MCF 10A (cell line): ENCODE results near the gene BMPER. TPM values are rescaled to one million over a fixed set of nuclear protein-coding genes. Genes with fewer than 3 reads are reported as not detected.

ENCODE experiments used
- BruUV-seq: library from RNA; stranded (reverse); fragments of 400-500 nt; replicated peaks from 2 replicates; lab custom pipeline; 2021; lab: Mats Ljungman, UMichigan
- CTCF ChIA-PET: fragments of 300-600 bp; sonication (Branson Sonifier 250); formaldehyde crosslinking; extraction: SDS; loops from one replicate; lab custom pipeline; 2021; ENCODE audit warnings: antibody characterized with exemption, inconsistent platforms; lab: Yijun Ruan, JAX
- POLR2A ChIA-PET: fragments of 300-600, 350-650 bp; sonication (Branson Sonifier 250); formaldehyde crosslinking; extraction: SDS; loops from one replicate; lab custom pipeline; 2020; ENCODE audit warnings: antibody characterized with exemption, inconsistent platforms; lab: Yijun Ruan, JAX
- DNase-seq: peaks from one replicate; pipeline ENCODE4 v3.0.0-alpha.2; 2018; ENCODE audit not compliant: unreplicated experiment
- H3K27ac Mint-ChIP-seq: one replicate; pipeline ENCODE4 v1.8.0; 2022; ENCODE audit warnings: mild to moderate bottlenecking, low read depth, mixed read lengths; ENCODE audit not compliant: unreplicated experiment
- H3K27me3 Mint-ChIP-seq: one replicate; pipeline ENCODE4 v1.8.0; 2022; ENCODE audit warnings: mixed read lengths; ENCODE audit not compliant: insufficient read depth, unreplicated experiment
- H3K36me3 Mint-ChIP-seq: one replicate; pipeline ENCODE4 v1.8.0; 2022; ENCODE audit warnings: mild to moderate bottlenecking, moderate library complexity, mixed read lengths; ENCODE audit not compliant: insufficient read depth, unreplicated experiment
- H3K4me1 Mint-ChIP-seq: one replicate; pipeline ENCODE4 v1.8.0; 2022; ENCODE audit warnings: mixed read lengths; ENCODE audit not compliant: insufficient read depth, unreplicated experiment
- H3K4me3 Mint-ChIP-seq: one replicate; pipeline ENCODE4 v1.8.0; 2022; ENCODE audit warnings: mild to moderate bottlenecking, moderate library complexity, mixed read lengths; ENCODE audit not compliant: unreplicated experiment
- H3K9me3 Mint-ChIP-seq: one replicate; pipeline ENCODE4 v1.8.0; 2022; ENCODE audit warnings: mixed read lengths; ENCODE audit not compliant: unreplicated experiment
- intact Hi-C: fragments of 100-400 bp; cut with micrococcal nuclease; formaldehyde crosslinking; loops from 2 replicates; pipeline ENCODE4 v1.14.1; 2022
- total RNA-seq: library from RNA; stranded (reverse); gene quantifications from 2 replicates; pipeline ENCODE4 v1.2.3, GENCODE V29; 2022
- TF ChIP-seq, protein P1 (sequence below): fragments of 200-600 bp; IDR thresholded peaks from one replicate; pipeline ENCODE4 v1.8.0; 2022; ENCODE audit warnings: antibody characterized with exemption, mild to moderate bottlenecking; ENCODE audit not compliant: unreplicated experiment

The BMPER gene
- total RNA-seq, 1 experiment from 2014 or later: 0.40 TPM

DNA sequence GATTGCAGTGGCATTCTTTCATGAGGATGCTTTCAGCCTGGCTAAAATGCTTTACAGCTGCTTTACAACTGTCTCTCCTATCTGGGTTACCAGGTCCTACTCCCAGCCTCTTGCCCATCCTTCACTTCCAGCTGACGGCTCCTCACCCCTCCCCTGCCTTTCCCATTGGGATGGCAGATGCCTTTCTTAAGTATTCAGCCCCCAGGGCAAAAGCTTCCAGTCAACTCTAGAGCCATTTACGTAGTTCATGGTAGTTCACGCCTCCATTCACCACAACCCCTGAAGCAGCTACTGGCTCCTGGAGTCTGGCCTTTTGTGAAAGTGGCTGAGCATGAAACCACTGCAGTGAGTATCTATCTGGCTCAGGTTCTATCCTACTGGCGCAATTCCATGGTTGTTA is 17.2 kb upstream of the BMPER start:
- ChIA-PET POLR2A (interaction anchor here (1.1 kb wide), 1 partner anchor 80 kb away, joined by 3 read pairs; no protein-coding TSS in a partner anchor), CTCF (interaction anchor here (0.6 to 8.2 kb wide), 9 partner anchors 7 to 705 kb away, joined by 3 to 75 read pairs (median 3); no protein-coding TSS in a partner anchor)
- H3K36me3 Mint-ChIP-seq: no peaks in the 10 kb centered on the region
- TF ChIP-seq, protein P1, sequence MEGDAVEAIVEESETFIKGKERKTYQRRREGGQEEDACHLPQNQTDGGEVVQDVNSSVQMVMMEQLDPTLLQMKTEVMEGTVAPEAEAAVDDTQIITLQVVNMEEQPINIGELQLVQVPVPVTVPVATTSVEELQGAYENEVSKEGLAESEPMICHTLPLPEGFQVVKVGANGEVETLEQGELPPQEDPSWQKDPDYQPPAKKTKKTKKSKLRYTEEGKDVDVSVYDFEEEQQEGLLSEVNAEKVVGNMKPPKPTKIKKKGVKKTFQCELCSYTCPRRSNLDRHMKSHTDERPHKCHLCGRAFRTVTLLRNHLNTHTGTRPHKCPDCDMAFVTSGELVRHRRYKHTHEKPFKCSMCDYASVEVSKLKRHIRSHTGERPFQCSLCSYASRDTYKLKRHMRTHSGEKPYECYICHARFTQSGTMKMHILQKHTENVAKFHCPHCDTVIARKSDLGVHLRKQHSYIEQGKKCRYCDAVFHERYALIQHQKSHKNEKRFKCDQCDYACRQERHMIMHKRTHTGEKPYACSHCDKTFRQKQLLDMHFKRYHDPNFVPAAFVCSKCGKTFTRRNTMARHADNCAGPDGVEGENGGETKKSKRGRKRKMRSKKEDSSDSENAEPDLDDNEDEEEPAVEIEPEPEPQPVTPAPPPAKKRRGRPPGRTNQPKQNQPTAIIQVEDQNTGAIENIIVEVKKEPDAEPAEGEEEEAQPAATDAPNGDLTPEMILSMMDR: no peak
- intact Hi-C loops: no loop called here
- no peak overlapping the region for H3K4me3 Mint-ChIP-seq
- DNase-seq: peak; percentile 51
- peaks cover 11% of the 10 kb centered on the region for H3K27me3 Mint-ChIP-seq
- BruUV-seq: no TSS peak
- H3K4me1 Mint-ChIP-seq: no peaks in the 10 kb centered on the region
- H3K9me3 Mint-ChIP-seq: no peaks in the 10 kb centered on the region
- no peak overlapping the region for H3K27ac Mint-ChIP-seq

DNA sequence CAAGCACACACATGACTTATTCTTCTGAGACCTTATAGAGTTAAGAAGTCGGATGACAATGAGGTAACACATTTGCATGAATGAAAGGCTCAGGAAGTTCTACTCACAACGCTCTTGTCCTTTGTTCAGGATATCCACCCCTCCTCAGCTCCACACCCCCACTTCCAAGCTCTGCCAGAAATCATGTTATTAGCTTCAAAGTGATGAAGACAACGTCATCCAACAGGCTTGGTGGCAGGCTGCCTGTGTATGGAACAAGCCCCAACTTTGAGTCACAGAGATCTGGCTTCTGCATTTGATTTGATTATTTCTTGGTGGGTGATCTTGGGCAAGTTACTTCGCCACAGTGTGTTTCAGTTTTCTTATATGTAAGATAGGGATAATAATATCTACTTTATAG is 12.4 kb upstream of the BMPER start:
- H3K27me3 Mint-ChIP-seq: peaks cover 11% of the 10 kb centered on the region

DNA sequence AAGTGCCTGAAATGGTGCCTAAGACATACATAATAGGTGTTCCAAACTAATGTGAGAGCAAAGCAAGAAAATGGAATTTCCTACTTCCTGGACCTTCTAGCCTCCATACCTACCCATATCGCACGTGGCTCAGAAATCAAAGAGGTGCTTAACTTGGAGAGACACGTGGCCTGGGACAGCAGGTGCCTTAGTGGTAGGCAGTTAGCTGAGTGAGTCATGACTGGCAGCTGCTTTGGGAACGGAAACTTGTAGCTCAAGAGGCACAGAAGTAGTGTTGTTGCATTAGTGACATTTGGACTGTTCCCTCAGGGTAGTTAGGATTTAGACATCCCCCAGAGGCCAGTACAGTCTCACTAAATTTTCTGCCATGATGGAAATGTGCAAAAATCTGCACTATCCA is 12.0 kb upstream of the BMPER start:
- ChIA-PET POLR2A (interaction anchor here (0.6 to 1.1 kb wide), 2 partner anchors 44 to 85 kb away, joined by 3 read pairs; no protein-coding TSS in a partner anchor), CTCF (interaction anchor here (0.5 to 5.6 kb wide), 10 partner anchors 9 to 272 kb away, joined by 3 to 90 read pairs (median 6); no protein-coding TSS in a partner anchor)
- H3K27ac Mint-ChIP-seq: no peak overlapping the region
- peak; percentile 45 for DNase-seq
- BruUV-seq: no TSS peak
- H3K9me3 Mint-ChIP-seq: no peaks in the 10 kb centered on the region
- intact Hi-C loops: loop anchor here (10.0 kb wide), 1 partner anchor 649 kb away; no protein-coding TSS in a partner anchor
- no peaks in the 10 kb centered on the region for H3K36me3 Mint-ChIP-seq
- no peak overlapping the region for H3K4me3 Mint-ChIP-seq
- TF ChIP-seq, protein P1: no peak
- peaks cover 14% of the 10 kb centered on the region for H3K4me1 Mint-ChIP-seq
- peaks cover 11% of the 10 kb centered on the region for H3K27me3 Mint-ChIP-seq

More for the DNA sequence above, 12.4 kb upstream of the BMPER start:
- intact Hi-C loops: loop anchor here (10.0 kb wide), 1 partner anchor 648 kb away; no protein-coding TSS in a partner anchor
- DNase-seq: no peak
- CTCF ChIA-PET: interaction anchor here (0.5 to 5.6 kb wide), 7 partner anchors 8 to 151 kb away, joined by 3 to 90 read pairs (median 7); no protein-coding TSS in a partner anchor
- H3K9me3 Mint-ChIP-seq: no peaks in the 10 kb centered on the region
- POLR2A ChIA-PET: interaction anchor here (1.1 kb wide), 1 partner anchor 85 kb away, joined by 3 read pairs; no protein-coding TSS in a partner anchor
- H3K4me1 Mint-ChIP-seq: peaks cover 14% of the 10 kb centered on the region
- no TSS peak for BruUV-seq
- no peaks in the 10 kb centered on the region for H3K36me3 Mint-ChIP-seq
- TF ChIP-seq, protein P1: no peak
- no peak overlapping the region for H3K4me3 Mint-ChIP-seq
- H3K27ac Mint-ChIP-seq: no peak overlapping the region

DNA sequence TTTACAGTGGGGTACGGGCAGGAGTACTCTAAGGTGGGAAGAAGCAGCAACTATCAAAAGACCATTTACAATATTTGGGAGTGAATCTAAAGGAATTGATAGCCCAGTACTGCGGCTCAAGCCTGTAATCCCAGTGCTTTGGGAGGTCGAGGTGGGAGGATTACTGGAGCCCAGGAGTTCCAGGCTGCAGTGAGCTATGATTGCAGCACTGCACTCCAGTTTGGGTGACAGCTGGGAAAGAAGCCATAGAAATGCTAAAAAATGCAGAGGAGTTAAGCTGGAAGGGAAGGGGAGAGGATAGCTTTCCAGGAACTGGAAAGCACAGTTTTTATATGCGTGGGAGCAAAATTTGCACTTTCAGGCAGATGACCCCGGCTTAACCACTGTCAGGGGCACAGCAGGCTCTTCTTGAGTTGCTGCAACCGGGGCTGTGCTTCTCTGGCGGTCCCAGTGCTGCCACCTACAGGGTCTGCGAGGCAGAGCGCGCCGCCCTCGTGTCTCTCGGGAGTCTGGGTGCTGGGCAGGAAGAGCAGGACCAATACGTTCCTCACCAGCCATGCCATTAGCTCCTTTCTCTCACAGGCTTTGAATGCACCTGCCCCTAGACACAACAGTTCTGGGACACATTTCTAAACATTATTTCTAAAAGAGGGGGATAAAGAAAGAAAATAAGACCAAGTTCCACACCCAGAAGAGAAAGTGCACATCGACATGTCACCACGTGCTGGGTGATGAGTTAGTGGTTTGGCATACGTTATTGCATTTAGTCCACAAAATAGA is 10.1 kb upstream of the BMPER start:
- intact Hi-C loops: loop anchor here (2.0 to 10.0 kb wide), 2 partner anchors 138 to 650 kb away; no protein-coding TSS in a partner anchor
- no peaks in the 10 kb centered on the region for H3K9me3 Mint-ChIP-seq
- DNase-seq: peak; percentile 77
- CTCF ChIA-PET: interaction anchor here (0.5 to 5.6 kb wide), 59 partner anchors 9 to 797 kb away, joined by 3 to 90 read pairs (median 4); no protein-coding TSS in a partner anchor
- POLR2A ChIA-PET: interaction anchor here (1.0 to 1.4 kb wide), 2 partner anchors 9 to 87 kb away, joined by 3 to 5 read pairs; no protein-coding TSS in a partner anchor
- peaks cover 14% of the 10 kb centered on the region for H3K4me1 Mint-ChIP-seq
- TF ChIP-seq, protein P1: peak; percentile 79
- no TSS peak for BruUV-seq
- H3K36me3 Mint-ChIP-seq: no peaks in the 10 kb centered on the region
- no peak overlapping the region for H3K4me3 Mint-ChIP-seq
- H3K27me3 Mint-ChIP-seq: peaks cover 11% of the 10 kb centered on the region
- H3K27ac Mint-ChIP-seq: no peak overlapping the region
